Epithelial cell of esophagus (primary cell): ENCODE results near the gene IRF4.

ENCODE experiments used
- DNase-seq: peaks from one replicate; pipeline ENCODE4 v3.0.0; 2010; ENCODE audit warnings: low read depth
- H3K4me3 ChIP-seq: 2 replicates; pipeline ENCODE4 v1.5.1; 2011; ENCODE audit warnings: mild to moderate bottlenecking, low read length, control low read depth
- CTCF ChIP-seq: IDR thresholded peaks from 2 replicates; pipeline ENCODE4 v1.5.1; 2011; ENCODE audit warnings: low read depth, mild to moderate bottlenecking, low read length, control low read depth, inconsistent platforms; ENCODE audit not compliant: insufficient read depth; ENCODE audit errors: missing control alignments

The IRF4 gene

GRCh38 chr6:391559-392440 lies at the start of gene IRF4:
Gene IRF4, plus strand, starts transcription at chr6:391752. Its CDS starts 1,401 bp downstream, at chr6:393153.
- no peak for TF ChIP-seq CTCF
- H3K4me3 ChIP-seq: no peak within 1 kb of the TSS
- DNase-seq: peak; percentile 9

- TF ChIP-seq CTCF: no peak
- no peak overlapping the region for H3K4me3 ChIP-seq
- no peak for DNase-seq
Measured at GRCh38 chr6:341914-342831, 49.4 kb upstream of the IRF4 start.

- no peak for TF ChIP-seq CTCF
- DNase-seq: no peak
- H3K4me3 ChIP-seq: no peak overlapping the region
Measured at GRCh38 chr6:342832-343179, 48.7 kb upstream of the IRF4 start.

GRCh38 chr6:343226-343935 lies 48.2 kb upstream of the IRF4 start:
- no peak for TF ChIP-seq CTCF
- DNase-seq: no peak
- H3K4me3 ChIP-seq: no peak overlapping the region

GRCh38 chr6:343960-344815 lies 47.4 kb upstream of the IRF4 start:
- no peak for DNase-seq

More at GRCh38 chr6:343960-344815, 47.4 kb upstream of the IRF4 start:
- H3K4me3 ChIP-seq: no peak overlapping the region
- no peak for TF ChIP-seq CTCF
